Measurements from ENCODE around the gene EEF1G. TPM values are rescaled to one million over a fixed set of nuclear protein-coding genes. Genes with fewer than 3 reads are reported as not detected.

EEF1G gene
- total RNA-seq, 1 donor from 2014 or later = 958 TPM

DNA sequence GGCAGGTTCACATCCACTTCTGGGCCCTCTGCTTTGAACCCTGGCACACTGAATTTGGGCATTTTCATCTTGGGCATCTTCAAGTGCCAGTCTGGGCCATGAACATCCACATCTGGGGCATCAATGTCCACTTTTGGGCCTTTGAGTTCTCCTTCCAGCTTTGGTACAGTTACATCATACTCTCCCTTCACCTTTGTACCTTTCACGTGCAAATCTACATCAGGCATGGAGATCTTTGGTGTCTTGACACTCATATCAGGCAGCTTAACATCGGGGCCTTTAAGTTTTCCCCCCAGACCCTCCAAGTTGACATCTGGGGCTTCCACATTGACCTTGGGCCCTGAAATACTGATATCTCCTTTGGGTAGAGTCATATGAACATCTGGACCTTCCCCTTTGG lies 41.6 kb downstream of the EEF1G start:
- no peak for TF ChIP-seq CTCF (IDR thresholded peaks at IDR 0.05; ENCODE audit: borderline replicate concordance)
- H3K27me3 ChIP-seq (ENCODE audit: low read depth) = no peaks in the 10 kb centered on the region
- peaks cover 91% of the 10 kb centered on the region for H3K36me3 ChIP-seq
- no peak for DNase-seq
- intact Hi-C loops (cut with micrococcal nuclease) = no loop called here
- H3K4me3 ChIP-seq = no peak overlapping the region
- H3K9me3 ChIP-seq (replicated peaks) = no peaks in the 10 kb centered on the region
- H3K4me1 ChIP-seq = peaks cover 30% of the 10 kb centered on the region
- no peak overlapping the region for H3K27ac ChIP-seq (replicated peaks)

DNA sequence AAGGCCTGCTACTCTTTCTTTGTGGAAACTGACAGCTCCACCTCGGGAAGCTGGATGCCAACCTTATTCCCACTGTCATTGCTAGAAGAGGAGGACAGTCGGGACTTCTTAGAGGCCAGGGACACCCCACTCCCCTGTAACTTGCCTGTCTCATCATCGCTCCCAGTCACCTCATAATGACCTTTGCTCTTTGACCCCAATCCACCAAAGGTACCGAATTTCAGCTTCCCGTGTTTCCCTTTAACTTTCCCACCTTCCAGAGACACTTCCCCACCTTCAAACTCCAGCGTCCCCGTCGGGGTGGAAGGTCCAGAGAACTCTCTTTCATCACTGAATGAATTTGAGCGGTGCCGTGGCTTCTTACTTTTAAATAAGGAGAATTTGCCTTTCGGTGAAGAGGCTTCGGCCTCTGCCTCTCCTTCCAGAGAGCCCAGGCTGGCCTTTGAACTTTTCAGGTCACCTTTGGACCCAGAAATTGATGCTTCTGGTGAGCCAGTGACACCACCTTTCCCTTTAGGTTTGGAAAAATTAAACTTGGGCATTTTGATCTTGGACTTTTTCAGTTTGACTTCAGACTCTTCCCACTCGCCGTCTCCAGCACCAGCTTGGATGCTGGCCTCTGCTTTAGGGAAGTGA lies 56.8 kb downstream of the EEF1G start:
- Histone ChIP-seq H3K27me3 (ENCODE audit: low read depth) (no peaks in the 10 kb centered on the region), H3K4me3 (no peak overlapping the region), H3K27ac (replicated peaks) (no peak overlapping the region), H3K9me3 (replicated peaks) (no peaks in the 10 kb centered on the region), H3K36me3 (peaks cover 76% of the 10 kb centered on the region), H3K4me1 (peaks cover 52% of the 10 kb centered on the region)
- intact Hi-C loops (cut with micrococcal nuclease) = no loop called here
- no peak for DNase-seq
- no peak for TF ChIP-seq CTCF (IDR thresholded peaks at IDR 0.05; ENCODE audit: borderline replicate concordance)

DNA sequence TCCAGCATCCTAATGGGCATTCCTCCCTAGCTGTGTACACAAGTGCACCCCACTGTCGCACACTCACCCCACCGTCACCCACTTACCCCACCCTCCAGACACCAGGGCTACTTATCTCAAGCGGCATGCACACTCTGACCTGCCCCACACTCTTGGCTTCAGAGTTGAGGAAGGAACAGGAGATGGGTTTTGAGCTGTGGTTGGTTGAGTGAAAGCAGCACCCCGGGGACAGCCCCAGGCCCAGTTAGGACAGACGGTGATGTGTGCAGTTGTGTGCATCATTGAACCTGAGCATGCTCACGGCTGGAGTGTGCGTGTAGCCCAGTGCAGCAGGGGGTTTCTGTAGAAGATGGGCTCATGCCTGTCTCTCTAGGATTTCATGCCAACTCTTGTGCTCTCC lies 59.5 kb downstream of the EEF1G start:
- H3K27ac ChIP-seq (replicated peaks) = no peak overlapping the region
- no peak for TF ChIP-seq CTCF (IDR thresholded peaks at IDR 0.05; ENCODE audit: borderline replicate concordance)
- DNase-seq = no peak
- peaks cover 56% of the 10 kb centered on the region for H3K4me1 ChIP-seq
- intact Hi-C loops (cut with micrococcal nuclease) = no loop called here
- peaks cover 49% of the 10 kb centered on the region for H3K36me3 ChIP-seq
- H3K27me3 ChIP-seq (ENCODE audit: low read depth) = no peaks in the 10 kb centered on the region
- H3K9me3 ChIP-seq (replicated peaks) = no peaks in the 10 kb centered on the region
- H3K4me3 ChIP-seq = no peak overlapping the region

DNA sequence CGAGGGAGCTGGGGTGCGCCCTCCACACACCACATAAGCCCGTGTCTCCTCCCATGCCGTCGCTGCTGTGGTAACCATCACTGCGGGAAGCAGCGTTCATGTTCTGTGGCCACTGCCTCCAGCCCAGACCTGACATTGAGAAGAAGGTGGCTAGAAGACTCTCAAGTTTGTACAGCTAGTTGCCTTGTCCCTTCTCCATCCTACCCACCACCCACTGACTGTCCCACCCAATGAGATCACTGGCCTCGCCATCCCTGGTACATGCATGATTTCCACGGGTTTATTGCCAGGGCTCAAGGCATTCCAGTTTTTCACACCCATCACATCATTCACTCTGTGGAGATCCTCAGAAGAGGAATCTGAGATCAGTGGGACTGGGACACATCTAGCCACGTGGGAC lies 60.1 kb downstream of the EEF1G start:
- peaks cover 56% of the 10 kb centered on the region for H3K4me1 ChIP-seq
- H3K36me3 ChIP-seq = peaks cover 43% of the 10 kb centered on the region
- DNase-seq = no peak
- no peak overlapping the region for H3K27ac ChIP-seq (replicated peaks)
- no peak overlapping the region for H3K4me3 ChIP-seq
- no peaks in the 10 kb centered on the region for H3K9me3 ChIP-seq (replicated peaks)
- intact Hi-C loops (cut with micrococcal nuclease) = no loop called here
- H3K27me3 ChIP-seq (ENCODE audit: low read depth) = no peaks in the 10 kb centered on the region
- no peak for TF ChIP-seq CTCF (IDR thresholded peaks at IDR 0.05; ENCODE audit: borderline replicate concordance)

- Histone ChIP-seq H3K36me3 (peaks cover 37% of the 10 kb centered on the region), H3K4me1 (peaks cover 56% of the 10 kb centered on the region), H3K27ac (replicated peaks) (peak overlapping the region; percentile 31), H3K4me3 (no peak overlapping the region), H3K27me3 (ENCODE audit: low read depth) (no peaks in the 10 kb centered on the region), H3K9me3 (replicated peaks) (no peaks in the 10 kb centered on the region)
- intact Hi-C loops (cut with micrococcal nuclease) = no loop called here
- no peak for TF ChIP-seq CTCF (IDR thresholded peaks at IDR 0.05; ENCODE audit: borderline replicate concordance)
- no peak for DNase-seq
These were observed 60.7 kb downstream of the EEF1G start for GRCh38 chr11:62512961-62513360.

Small RNA genes within 50 kb of the gene (microRNA-seq; reads per million reads assigned to microRNA genes)
- gene MIR6747 = 0.94 reads per million

Other genes with a start within 250 kb of the EEF1G start
- 4.6 TPM for gene ASRGL1, start 236.4 kb downstream of the EEF1G start, total RNA-seq
- gene SCGB1A1, start 154.9 kb downstream of the EEF1G start, total RNA-seq = not detected
- gene AHNAK, start 27.1 kb downstream of the EEF1G start, total RNA-seq = 290 TPM
- gene TUT1, start 17.6 kb upstream of the EEF1G start, total RNA-seq = 12.5 TPM
- gene MTA2, start 28.0 kb upstream of the EEF1G start, total RNA-seq = 26.3 TPM
- 14.6 TPM for gene EML3, start 38.9 kb upstream of the EEF1G start, total RNA-seq
- gene ROM1, start 39.4 kb upstream of the EEF1G start, total RNA-seq = 2.0 TPM
- 13.2 TPM for gene B3GAT3, start 48.1 kb upstream of the EEF1G start, total RNA-seq
- 90.2 TPM for gene GANAB, start 72.7 kb upstream of the EEF1G start, total RNA-seq
- gene INTS5, start 79.4 kb upstream of the EEF1G start, total RNA-seq = 10.1 TPM
- gene C11orf98, start 91.3 kb upstream of the EEF1G start, total RNA-seq = 31.1 TPM
- 5.0 TPM for gene CSKMT, start 91.4 kb upstream of the EEF1G start, total RNA-seq
- gene UQCC3, start 97.8 kb upstream of the EEF1G start, total RNA-seq = 6.9 TPM
- gene LBHD1, start 98.4 kb upstream of the EEF1G start, total RNA-seq = 2.1 TPM
- gene UBXN1, start 105.2 kb upstream of the EEF1G start, total RNA-seq = 82.3 TPM
- gene LRRN4CL, start 115.6 kb upstream of the EEF1G start, total RNA-seq = 2.7 TPM
- gene BSCL2, start 133.5 kb upstream of the EEF1G start, total RNA-seq = 18.4 TPM
- not detected for gene GNG3, start 133.8 kb upstream of the EEF1G start, total RNA-seq
- gene HNRNPUL2, start 153.6 kb upstream of the EEF1G start, total RNA-seq = 37.6 TPM
- gene TTC9C, start 154.6 kb upstream of the EEF1G start, total RNA-seq = 12.9 TPM
- 9.5 TPM for gene ZBTB3, start 180.3 kb upstream of the EEF1G start, total RNA-seq
- 43.4 TPM for gene POLR2G, start 187.7 kb upstream of the EEF1G start, total RNA-seq
- gene TAF6L, start 197.5 kb upstream of the EEF1G start, total RNA-seq = 8.0 TPM
- gene TMEM179B, start 213.5 kb upstream of the EEF1G start, total RNA-seq = 20.5 TPM
- 24.1 TPM for gene TMEM223, start 218.1 kb upstream of the EEF1G start, total RNA-seq
- gene NXF1, start 231.5 kb upstream of the EEF1G start, total RNA-seq = 43.2 TPM

Data from left ventricle myocardium inferior (tissue), 1 donor.